GM12878 (cell line): ENCODE measurements around the gene RRP1B.

Experiments
- EGR1 ChIP-seq, 2 experiments: IDR thresholded peaks; 1 replicate in 1 of 2; 2 replicates in 1 of 2; pipeline ENCODE4 v1.6.1; 2011 to 2012; ENCODE audit warnings: low read depth in 2 of 2, low read length in 2 of 2, borderline replicate concordance in 1 of 2, mild to moderate bottlenecking in 1 of 2, moderate library complexity in 1 of 2
- EP300 ChIP-seq, 2 experiments: fragments of 150-350 bp in 1 of 2; IDR thresholded peaks; 2 replicates each; pipeline ENCODE4 v1.6.1; 2011 to 2012; ENCODE audit warnings: low read depth in 2 of 2, low read length in 2 of 2, borderline replicate concordance in 1 of 2, improper control_type of control experiment in 1 of 2, inconsistent platforms in 1 of 2; ENCODE audit not compliant: control insufficient read depth in 1 of 2
- FOS ChIP-seq: IDR thresholded peaks from 3 replicates; pipeline ENCODE4 v1.6.1; 2011; ENCODE audit warnings: borderline replicate concordance; ENCODE audit not compliant: insufficient read length; ENCODE audit errors: extremely low read depth
- HCFC1 ChIP-seq: fragments of 150-350 bp; IDR thresholded peaks from 2 replicates; pipeline ENCODE4 v1.6.1; 2014; ENCODE audit warnings: low read length
- MXI1 ChIP-seq: fragments of 150-350 bp; IDR thresholded peaks from 2 replicates; pipeline ENCODE4 v1.6.1; 2011; ENCODE audit warnings: low read depth, mild to moderate bottlenecking, inconsistent platforms, low read length, improper control_type of control experiment
- TF ChIP-seq, protein P1 (sequence below), 3 experiments: IDR thresholded peaks in 2 of 3; conservative IDR thresholded peaks in 1 of 3; 2 replicates each; pipeline ENCODE4 v1.5.1; 2011; ENCODE audit warnings: low read depth in 3 of 3, low read length in 3 of 3, mild to moderate bottlenecking in 3 of 3, control low read depth in 2 of 3, moderate library complexity in 2 of 3, inconsistent platforms in 1 of 3, mixed read lengths in 1 of 3; ENCODE audit not compliant: control insufficient read depth in 2 of 3, insufficient read depth in 1 of 3; ENCODE audit errors: extremely low read depth in 1 of 3
- TF ChIP-seq, protein P2 (sequence below): fragments of 450-650 bp; IDR thresholded peaks from 2 replicates; pipeline ENCODE4 v1.6.1; 2016; ENCODE audit warnings: mild to moderate bottlenecking
- TF ChIP-seq, protein P3 (sequence below): fragments of 450-650 bp; IDR thresholded peaks from 2 replicates; pipeline ENCODE4 v1.6.1; 2016; ENCODE audit warnings: mild to moderate bottlenecking, moderate library complexity, borderline replicate concordance

DNA sequence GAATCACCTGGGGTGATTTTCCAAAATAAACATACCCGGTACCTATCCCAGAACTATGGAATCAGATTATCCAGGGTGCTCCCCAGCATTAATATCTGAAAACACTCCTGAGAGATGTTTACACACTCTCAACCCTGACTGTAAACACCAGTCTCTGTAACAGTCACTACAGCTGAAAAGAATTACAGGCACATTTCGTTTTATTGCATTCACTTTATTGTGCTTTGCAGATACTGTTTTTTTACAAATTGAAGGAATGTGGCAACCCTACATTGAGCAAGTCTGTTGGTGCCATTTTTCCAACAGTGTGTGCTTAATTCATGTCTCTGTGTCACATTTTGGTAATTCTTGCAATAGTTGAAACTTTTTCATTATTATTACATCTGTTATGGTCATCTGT is 31.8 kb upstream of the RRP1B start:
- TF ChIP-seq, protein P1, sequence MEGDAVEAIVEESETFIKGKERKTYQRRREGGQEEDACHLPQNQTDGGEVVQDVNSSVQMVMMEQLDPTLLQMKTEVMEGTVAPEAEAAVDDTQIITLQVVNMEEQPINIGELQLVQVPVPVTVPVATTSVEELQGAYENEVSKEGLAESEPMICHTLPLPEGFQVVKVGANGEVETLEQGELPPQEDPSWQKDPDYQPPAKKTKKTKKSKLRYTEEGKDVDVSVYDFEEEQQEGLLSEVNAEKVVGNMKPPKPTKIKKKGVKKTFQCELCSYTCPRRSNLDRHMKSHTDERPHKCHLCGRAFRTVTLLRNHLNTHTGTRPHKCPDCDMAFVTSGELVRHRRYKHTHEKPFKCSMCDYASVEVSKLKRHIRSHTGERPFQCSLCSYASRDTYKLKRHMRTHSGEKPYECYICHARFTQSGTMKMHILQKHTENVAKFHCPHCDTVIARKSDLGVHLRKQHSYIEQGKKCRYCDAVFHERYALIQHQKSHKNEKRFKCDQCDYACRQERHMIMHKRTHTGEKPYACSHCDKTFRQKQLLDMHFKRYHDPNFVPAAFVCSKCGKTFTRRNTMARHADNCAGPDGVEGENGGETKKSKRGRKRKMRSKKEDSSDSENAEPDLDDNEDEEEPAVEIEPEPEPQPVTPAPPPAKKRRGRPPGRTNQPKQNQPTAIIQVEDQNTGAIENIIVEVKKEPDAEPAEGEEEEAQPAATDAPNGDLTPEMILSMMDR (IDR thresholded peaks at IDR 0.05 in 2 of 3, conservative IDR thresholded peaks at IDR 0.05 in 1 of 3; ENCODE audit: control insufficient read depth in 2 of 3, extremely low read depth in 1 of 3, insufficient read depth in 1 of 3, low read depth in 3 of 3, low read length in 3 of 3) = no peak
- TF ChIP-seq FOS (no peak), EP300 (IDR thresholded peaks at IDR 0.05; ENCODE audit: borderline replicate concordance in 1 of 2, control insufficient read depth in 1 of 2, low read depth in 2 of 2, low read length in 2 of 2) (no peak), EGR1 (IDR thresholded peaks at IDR 0.05; ENCODE audit: borderline replicate concordance in 1 of 2, low read depth in 2 of 2, low read length in 2 of 2) (no peak), HCFC1 (no peak), MXI1 (no peak)
- TF ChIP-seq, protein P2, sequence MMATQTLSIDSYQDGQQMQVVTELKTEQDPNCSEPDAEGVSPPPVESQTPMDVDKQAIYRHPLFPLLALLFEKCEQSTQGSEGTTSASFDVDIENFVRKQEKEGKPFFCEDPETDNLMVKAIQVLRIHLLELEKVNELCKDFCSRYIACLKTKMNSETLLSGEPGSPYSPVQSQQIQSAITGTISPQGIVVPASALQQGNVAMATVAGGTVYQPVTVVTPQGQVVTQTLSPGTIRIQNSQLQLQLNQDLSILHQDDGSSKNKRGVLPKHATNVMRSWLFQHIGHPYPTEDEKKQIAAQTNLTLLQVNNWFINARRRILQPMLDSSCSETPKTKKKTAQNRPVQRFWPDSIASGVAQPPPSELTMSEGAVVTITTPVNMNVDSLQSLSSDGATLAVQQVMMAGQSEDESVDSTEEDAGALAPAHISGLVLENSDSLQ = no peak
- TF ChIP-seq, protein P3, sequence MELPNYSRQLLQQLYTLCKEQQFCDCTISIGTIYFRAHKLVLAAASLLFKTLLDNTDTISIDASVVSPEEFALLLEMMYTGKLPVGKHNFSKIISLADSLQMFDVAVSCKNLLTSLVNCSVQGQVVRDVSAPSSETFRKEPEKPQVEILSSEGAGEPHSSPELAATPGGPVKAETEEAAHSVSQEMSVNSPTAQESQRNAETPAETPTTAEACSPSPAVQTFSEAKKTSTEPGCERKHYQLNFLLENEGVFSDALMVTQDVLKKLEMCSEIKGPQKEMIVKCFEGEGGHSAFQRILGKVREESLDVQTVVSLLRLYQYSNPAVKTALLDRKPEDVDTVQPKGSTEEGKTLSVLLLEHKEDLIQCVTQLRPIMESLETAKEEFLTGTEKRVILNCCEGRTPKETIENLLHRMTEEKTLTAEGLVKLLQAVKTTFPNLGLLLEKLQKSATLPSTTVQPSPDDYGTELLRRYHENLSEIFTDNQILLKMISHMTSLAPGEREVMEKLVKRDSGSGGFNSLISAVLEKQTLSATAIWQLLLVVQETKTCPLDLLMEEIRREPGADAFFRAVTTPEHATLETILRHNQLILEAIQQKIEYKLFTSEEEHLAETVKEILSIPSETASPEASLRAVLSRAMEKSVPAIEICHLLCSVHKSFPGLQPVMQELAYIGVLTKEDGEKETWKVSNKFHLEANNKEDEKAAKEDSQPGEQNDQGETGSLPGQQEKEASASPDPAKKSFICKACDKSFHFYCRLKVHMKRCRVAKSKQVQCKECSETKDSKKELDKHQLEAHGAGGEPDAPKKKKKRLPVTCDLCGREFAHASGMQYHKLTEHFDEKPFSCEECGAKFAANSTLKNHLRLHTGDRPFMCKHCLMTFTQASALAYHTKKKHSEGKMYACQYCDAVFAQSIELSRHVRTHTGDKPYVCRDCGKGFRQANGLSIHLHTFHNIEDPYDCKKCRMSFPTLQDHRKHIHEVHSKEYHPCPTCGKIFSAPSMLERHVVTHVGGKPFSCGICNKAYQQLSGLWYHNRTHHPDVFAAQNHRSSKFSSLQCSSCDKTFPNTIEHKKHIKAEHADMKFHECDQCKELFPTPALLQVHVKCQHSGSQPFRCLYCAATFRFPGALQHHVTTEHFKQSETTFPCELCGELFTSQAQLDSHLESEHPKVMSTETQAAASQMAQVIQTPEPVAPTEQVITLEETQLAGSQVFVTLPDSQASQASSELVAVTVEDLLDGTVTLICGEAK = no peak
